Measurements from ENCODE around the gene RERE.

The RERE gene

GRCh38 chr1:8562222-8562621, 255.2 kb downstream of the RERE start:
- Histone ChIP-seq H4K12ac (ENCODE audit: low read depth, low read length) (no peak overlapping the region), H2BK12ac (ENCODE audit: low read length) (no peak overlapping the region), H3K4ac (ENCODE audit: low read depth, low read length) (no peak overlapping the region), H3K14ac (ENCODE audit: low read length) (no peak overlapping the region), H4K8ac (ENCODE audit: low read depth, low read length) (no peak overlapping the region), H3K9ac (ENCODE audit: low read length) (no peak overlapping the region), H2AFZ (ENCODE audit: insufficient read depth, low read length, poor library complexity) (no peak overlapping the region), H3K27ac (ENCODE audit: low read depth, low read length) (no peak overlapping the region), H3K4me1 (ENCODE audit: control insufficient read depth in 1 of 2, insufficient read depth in 2 of 2, low read length in 2 of 2) (peaks cover 4 to 7% of the 10 kb centered on the region in 2 experiments), H3K36me3 (ENCODE audit: control insufficient read depth in 1 of 2, insufficient read depth in 2 of 2, low read length in 2 of 2) (no peaks in the 10 kb centered on the region), H2AK5ac (ENCODE audit: low read length) (no peak overlapping the region), H2BK5ac (ENCODE audit: low read depth, low read length, poor library complexity) (no peak overlapping the region), H3K18ac (ENCODE audit: low read length) (no peak overlapping the region), H3K79me1 (ENCODE audit: low read length) (no peaks in the 10 kb centered on the region), H3K4me2 (ENCODE audit: low read length) (no peak overlapping the region), H4K91ac (ENCODE audit: low read depth, low read length) (no peak overlapping the region), H2BK120ac (ENCODE audit: insufficient read depth, low read length, poor library complexity) (no peak overlapping the region), H3K4me3 (ENCODE audit: low read depth, low read length) (no peak overlapping the region), H3K27me3 (ENCODE audit: insufficient read depth, low read length) (no peaks in the 10 kb centered on the region), H3K23ac (ENCODE audit: low read length) (no peak overlapping the region), H3K9me3 (ENCODE audit: insufficient read depth, low read depth, low read length) (no peaks in the 10 kb centered on the region), H3K79me2 (ENCODE audit: control insufficient read depth, insufficient read depth, low read length, poor library complexity) (no peaks in the 10 kb centered on the region)
- no CpG with 5 or more reads among the region's 2 CpGs for WGBS (ENCODE audit: extremely low coverage, insufficient coverage, insufficient read length)
- no peak for DNase-seq

GRCh38 chr1:8560611-8561544, 256.6 kb downstream of the RERE start:
- peak; percentile 3 to 73 for DNase-seq
- H3K27me3 ChIP-seq (ENCODE audit: insufficient read depth, low read length), result no peaks in the 10 kb centered on the region
- no peak overlapping the region for H3K4me2 ChIP-seq (ENCODE audit: low read length)
- H3K4me1 ChIP-seq (ENCODE audit: control insufficient read depth in 1 of 2, insufficient read depth in 2 of 2, low read length in 2 of 2), result peaks cover 0 to 3% of the 10 kb centered on the region in 2 experiments
- no peak overlapping the region for H4K12ac ChIP-seq (ENCODE audit: low read depth, low read length)
- WGBS (ENCODE audit: extremely low coverage, insufficient coverage, insufficient read length), result no CpG with 5 or more reads among the region's 2 CpGs
- H2AFZ ChIP-seq (ENCODE audit: insufficient read depth, low read length, poor library complexity), result no peak overlapping the region
- H2BK12ac ChIP-seq (ENCODE audit: low read length), result no peak overlapping the region
- no peaks in the 10 kb centered on the region for H3K79me2 ChIP-seq (ENCODE audit: control insufficient read depth, insufficient read depth, low read length, poor library complexity)
- no peak overlapping the region for H3K23ac ChIP-seq (ENCODE audit: low read length)
- no peak overlapping the region for H3K14ac ChIP-seq (ENCODE audit: low read length)
- no peak overlapping the region for H3K18ac ChIP-seq (ENCODE audit: low read length)
- H3K4ac ChIP-seq (ENCODE audit: low read depth, low read length), result no peak overlapping the region
- no peak overlapping the region for H2AK5ac ChIP-seq (ENCODE audit: low read length)
- H3K36me3 ChIP-seq (ENCODE audit: control insufficient read depth in 1 of 2, insufficient read depth in 2 of 2, low read length in 2 of 2), result peaks cover 0 to 4% of the 10 kb centered on the region in 2 experiments
- H3K9me3 ChIP-seq (ENCODE audit: insufficient read depth, low read depth, low read length), result no peaks in the 10 kb centered on the region
- no peaks in the 10 kb centered on the region for H3K79me1 ChIP-seq (ENCODE audit: low read length)
- H3K9ac ChIP-seq (ENCODE audit: low read length), result no peak overlapping the region
- H2BK120ac ChIP-seq (ENCODE audit: insufficient read depth, low read length, poor library complexity), result no peak overlapping the region
- no peak overlapping the region for H4K8ac ChIP-seq (ENCODE audit: low read depth, low read length)
- H4K91ac ChIP-seq (ENCODE audit: low read depth, low read length), result no peak overlapping the region
- H2BK5ac ChIP-seq (ENCODE audit: low read depth, low read length, poor library complexity), result no peak overlapping the region
- H3K4me3 ChIP-seq (ENCODE audit: low read depth, low read length), result no peak overlapping the region
- H3K27ac ChIP-seq (ENCODE audit: low read depth, low read length), result no peak overlapping the region

GRCh38 chr1:8560035-8560434, 257.4 kb downstream of the RERE start:
- Histone ChIP-seq H3K79me2 (ENCODE audit: control insufficient read depth, insufficient read depth, low read length, poor library complexity) (no peaks in the 10 kb centered on the region), H3K4me1 (ENCODE audit: control insufficient read depth in 1 of 2, insufficient read depth in 2 of 2, low read length in 2 of 2) (peaks cover 0 to 3% of the 10 kb centered on the region in 2 experiments), H4K12ac (ENCODE audit: low read depth, low read length) (no peak overlapping the region), H3K27me3 (ENCODE audit: insufficient read depth, low read length) (no peaks in the 10 kb centered on the region), H3K4me2 (ENCODE audit: low read length) (no peak overlapping the region), H2AFZ (ENCODE audit: insufficient read depth, low read length, poor library complexity) (no peak overlapping the region), H3K4ac (ENCODE audit: low read depth, low read length) (no peak overlapping the region), H3K9me3 (ENCODE audit: insufficient read depth, low read depth, low read length) (no peaks in the 10 kb centered on the region), H3K27ac (ENCODE audit: low read depth, low read length) (no peak overlapping the region), H2BK12ac (ENCODE audit: low read length) (no peak overlapping the region), H2AK5ac (ENCODE audit: low read length) (no peak overlapping the region), H2BK120ac (ENCODE audit: insufficient read depth, low read length, poor library complexity) (no peak overlapping the region), H3K9ac (ENCODE audit: low read length) (no peak overlapping the region), H3K18ac (ENCODE audit: low read length) (no peak overlapping the region), H4K8ac (ENCODE audit: low read depth, low read length) (no peak overlapping the region), H4K91ac (ENCODE audit: low read depth, low read length) (no peak overlapping the region), H2BK5ac (ENCODE audit: low read depth, low read length, poor library complexity) (no peak overlapping the region), H3K4me3 (ENCODE audit: low read depth, low read length) (no peak overlapping the region), H3K14ac (ENCODE audit: low read length) (no peak overlapping the region), H3K79me1 (ENCODE audit: low read length) (no peaks in the 10 kb centered on the region), H3K23ac (ENCODE audit: low read length) (no peak overlapping the region), H3K36me3 (ENCODE audit: control insufficient read depth in 1 of 2, insufficient read depth in 2 of 2, low read length in 2 of 2) (peaks cover 0 to 4% of the 10 kb centered on the region in 2 experiments)
- no peak for DNase-seq
- no CpG with 5 or more reads among the region's 4 CpGs for WGBS (ENCODE audit: extremely low coverage, insufficient coverage, insufficient read length)

GRCh38 chr1:8555582-8555981, 261.9 kb downstream of the RERE start:
- Histone ChIP-seq H3K23ac (ENCODE audit: low read length) (no peak overlapping the region), H3K9me3 (ENCODE audit: insufficient read depth, low read depth, low read length) (peaks cover 5% of the 10 kb centered on the region), H3K14ac (ENCODE audit: low read length) (no peak overlapping the region), H2AFZ (ENCODE audit: insufficient read depth, low read length, poor library complexity) (no peak overlapping the region), H2BK12ac (ENCODE audit: low read length) (no peak overlapping the region), H3K79me1 (ENCODE audit: low read length) (no peaks in the 10 kb centered on the region), H2BK5ac (ENCODE audit: low read depth, low read length, poor library complexity) (no peak overlapping the region), H3K18ac (ENCODE audit: low read length) (no peak overlapping the region), H3K36me3 (ENCODE audit: control insufficient read depth in 1 of 2, insufficient read depth in 2 of 2, low read length in 2 of 2) (peaks cover 0 to 14% of the 10 kb centered on the region in 2 experiments), H3K27ac (ENCODE audit: low read depth, low read length) (no peak overlapping the region), H3K9ac (ENCODE audit: low read length) (no peak overlapping the region), H3K4ac (ENCODE audit: low read depth, low read length) (no peak overlapping the region), H2BK120ac (ENCODE audit: insufficient read depth, low read length, poor library complexity) (no peak overlapping the region), H4K8ac (ENCODE audit: low read depth, low read length) (no peak overlapping the region), H3K4me3 (ENCODE audit: low read depth, low read length) (no peak overlapping the region), H3K4me1 (ENCODE audit: control insufficient read depth in 1 of 2, insufficient read depth in 2 of 2, low read length in 2 of 2) (peaks cover 0 to 4% of the 10 kb centered on the region in 2 experiments), H4K91ac (ENCODE audit: low read depth, low read length) (no peak overlapping the region), H4K12ac (ENCODE audit: low read depth, low read length) (no peak overlapping the region), H2AK5ac (ENCODE audit: low read length) (no peak overlapping the region), H3K79me2 (ENCODE audit: control insufficient read depth, insufficient read depth, low read length, poor library complexity) (no peaks in the 10 kb centered on the region), H3K27me3 (ENCODE audit: insufficient read depth, low read length) (no peaks in the 10 kb centered on the region), H3K4me2 (ENCODE audit: low read length) (no peak overlapping the region)
- DNase-seq, result no peak
